CD4-positive, alpha-beta memory T cell (primary cell): ENCODE results near the gene EFL1. TPM values are rescaled to one million over a fixed set of nuclear protein-coding genes. Genes with fewer than 3 reads are reported as not detected.
"Not testable (repeated sequence)": the region's sequence is repeated elsewhere in the genome, so short reads cannot be mapped to it uniquely, and the experiment has no call there.

Experiments used
- CTCF ChIA-PET: fragments of 350-600 bp; sonication (Branson Sonifier 250); formaldehyde crosslinking; loops from one replicate; lab custom pipeline; 2021; ENCODE audit warnings: inconsistent platforms; ENCODE audit not compliant: partially characterized antibody; lab: Charles Lee
- POLR2A ChIA-PET: fragments of 350-600 bp; sonication (Branson Sonifier 250); formaldehyde crosslinking; loops from one replicate; lab custom pipeline; 2021; ENCODE audit not compliant: partially characterized antibody; lab: Charles Lee
- DNase-seq, 5 donors: peaks; one replicate each; pipeline versions ENCODE4 v3.0.0 to v3.0.0-alpha.2; 2020 to 2022; ENCODE audit warnings: mixed read lengths in 1 of 5
- H3K27ac ChIP-seq: one replicate; pipeline ENCODE4 v1.7.0; 2013; ENCODE audit warnings: low read depth, low read length
- H3K27me3 ChIP-seq: 2 replicates; pipeline ENCODE4 v1.7.0; 2013; ENCODE audit warnings: mild to moderate bottlenecking, low read length, moderate library complexity; ENCODE audit not compliant: insufficient read depth
- H3K36me3 ChIP-seq: 2 replicates; pipeline ENCODE4 v1.7.0; 2013; ENCODE audit warnings: mild to moderate bottlenecking, low read length, moderate library complexity; ENCODE audit not compliant: insufficient read depth
- H3K4me1 ChIP-seq: 2 replicates; pipeline ENCODE4 v1.7.0; 2013; ENCODE audit warnings: mild to moderate bottlenecking, low read length, moderate library complexity; ENCODE audit not compliant: insufficient read depth
- H3K4me3 ChIP-seq, 2 donors: one replicate each; pipeline ENCODE4 v1.7.0; 2013; ENCODE audit warnings: low read length in 2 of 2, mild to moderate bottlenecking in 1 of 2
- H3K9me3 ChIP-seq, 2 donors: one replicate each; pipeline ENCODE4 v1.7.0; 2013; ENCODE audit warnings: low read length in 2 of 2, control low read depth in 1 of 2; ENCODE audit not compliant: control insufficient read depth in 1 of 2
- H3K27ac Mint-ChIP-seq, 7 donors: one replicate each; pipeline ENCODE4 v1.8.0; 2020 to 2021; ENCODE audit warnings: mixed read lengths in 7 of 7, mild to moderate bottlenecking in 6 of 7, inconsistent platforms in 3 of 7, moderate library complexity in 3 of 7
- H3K27me3 Mint-ChIP-seq, 2 donors: one replicate each; pipeline ENCODE4 v1.8.0; 2020 to 2021; ENCODE audit warnings: mixed read lengths in 2 of 2
- H3K36me3 Mint-ChIP-seq, 2 donors: one replicate each; pipeline ENCODE4 v1.8.0; 2020 to 2021; ENCODE audit warnings: mixed read lengths in 2 of 2, inconsistent platforms in 1 of 2, mild to moderate bottlenecking in 1 of 2
- H3K4me1 Mint-ChIP-seq, 4 donors: one replicate each; pipeline ENCODE4 v1.8.0; 2020 to 2021; ENCODE audit warnings: mixed read lengths in 4 of 4, mild to moderate bottlenecking in 1 of 4
- H3K4me3 Mint-ChIP-seq, 8 donors: one replicate each; pipeline ENCODE4 v1.8.0; 2020 to 2021; ENCODE audit warnings: mixed read lengths in 8 of 8, mild to moderate bottlenecking in 7 of 8, moderate library complexity in 6 of 8, inconsistent platforms in 3 of 8
- H3K9me3 Mint-ChIP-seq, 8 donors: one replicate each; pipeline ENCODE4 v1.8.0; 2020 to 2021; ENCODE audit warnings: mixed read lengths in 8 of 8, mild to moderate bottlenecking in 5 of 8, inconsistent platforms in 3 of 8, moderate library complexity in 1 of 8
- intact Hi-C: fragments of 100-400 bp; cut with micrococcal nuclease; formaldehyde crosslinking; loops from one replicate; pipeline ENCODE4 v1.15.1; 2023
- polyA plus RNA-seq, 2 donors: library from polyadenylated mRNA; unstranded; fragments of 300-500 nt; fragmentation: Illumina TruSeq; gene quantifications; one replicate each; pipeline ENCODE4 v1.2.3, GENCODE V29; 2021
- total RNA-seq, 2 experiments: library from RNA; stranded (reverse); gene quantifications; one replicate each; pipeline ENCODE4 v1.2.3, GENCODE V29; 2021

Gene EFL1
- total and polyA plus RNA-seq, 4 experiments from 2014 or later, result 9.3 to 23.8 (median 21.5) TPM

GRCh38 chr15:82303956-82304777 lies 41.6 kb upstream of the EFL1 start:
- ChIA-PET POLR2A (no interaction called here), CTCF (no interaction called here)
- H3K4me3 Mint-ChIP-seq, result no peak overlapping the region
- Histone ChIP-seq H3K36me3 (no peaks in the 10 kb centered on the region), H3K4me1 (peaks cover 2% of the 10 kb centered on the region), H3K4me3 (no peak overlapping the region), H3K9me3 (no peaks in the 10 kb centered on the region), H3K27me3 (no peaks in the 10 kb centered on the region), H3K27ac (no peak overlapping the region)
- intact Hi-C loops, result no loop called here
- no peaks in the 10 kb centered on the region for H3K36me3 Mint-ChIP-seq
- DNase-seq, result no peak
- no peak overlapping the region for H3K27ac Mint-ChIP-seq
- H3K4me1 Mint-ChIP-seq, result peaks cover 5 to 20% (median 10%) of the 10 kb centered on the region in 4 donors
- no peaks in the 10 kb centered on the region for H3K9me3 Mint-ChIP-seq
- H3K27me3 Mint-ChIP-seq, result no peaks in the 10 kb centered on the region

- H3K27me3 ChIP-seq, result no peaks in the 10 kb centered on the region
- no peak overlapping the region for H3K4me3 ChIP-seq
- ChIA-PET CTCF (no interaction called here), POLR2A (interaction anchor here (1.4 kb wide), 1 partner anchor 15 kb away, joined by 4 read pairs; no protein-coding TSS in a partner anchor)
- Mint-ChIP-seq H3K9me3 (no peaks in the 10 kb centered on the region), H3K27me3 (no peaks in the 10 kb centered on the region), H3K36me3 (no peaks in the 10 kb centered on the region), H3K4me3 (no peak overlapping the region), H3K4me1 (peaks cover 17 to 38% (median 25%) of the 10 kb centered on the region in 4 donors), H3K27ac (peak overlapping the region in 1 of 7 donors; percentile 67)
- no peaks in the 10 kb centered on the region for H3K9me3 ChIP-seq
- H3K4me1 ChIP-seq, result peaks cover 15% of the 10 kb centered on the region
- no peak for DNase-seq
- H3K36me3 ChIP-seq, result no peaks in the 10 kb centered on the region
- intact Hi-C loops, result no loop called here
- H3K27ac ChIP-seq, result no peak overlapping the region
These were observed 38.9 kb upstream of the EFL1 start for GRCh38 chr15:82301296-82302016.

GRCh38 chr15:82300883-82301282 lies 38.3 kb upstream of the EFL1 start:
- Histone ChIP-seq H3K4me1 (peaks cover 15% of the 10 kb centered on the region), H3K9me3 (no peaks in the 10 kb centered on the region), H3K36me3 (no peaks in the 10 kb centered on the region), H3K4me3 (no peak overlapping the region), H3K27ac (no peak overlapping the region), H3K27me3 (no peaks in the 10 kb centered on the region)
- no peaks in the 10 kb centered on the region for H3K9me3 Mint-ChIP-seq
- POLR2A ChIA-PET, result interaction anchor here (1.4 kb wide), 1 partner anchor 14 kb away, joined by 4 read pairs; no protein-coding TSS in a partner anchor
- H3K4me3 Mint-ChIP-seq, result no peak overlapping the region
- peaks cover 17 to 38% (median 25%) of the 10 kb centered on the region in 4 donors for H3K4me1 Mint-ChIP-seq
- CTCF ChIA-PET, result no interaction called here
- H3K27ac Mint-ChIP-seq, result peak overlapping the region in 1 of 7 donors; percentile 10
- H3K27me3 Mint-ChIP-seq, result no peaks in the 10 kb centered on the region
- intact Hi-C loops, result no loop called here
- H3K36me3 Mint-ChIP-seq, result no peaks in the 10 kb centered on the region
- no peak for DNase-seq

- intact Hi-C loops, H3K4me3 ChIP-seq, CTCF ChIA-PET, H3K27me3 ChIP-seq, H3K9me3 Mint-ChIP-seq, H3K27me3 Mint-ChIP-seq, H3K27ac ChIP-seq, DNase-seq, H3K36me3 Mint-ChIP-seq, H3K4me3 Mint-ChIP-seq, H3K36me3 ChIP-seq, H3K9me3 ChIP-seq: not testable (repeated sequence)
- peaks cover 15% of the 10 kb centered on the region for H3K4me1 ChIP-seq
- POLR2A ChIA-PET, result interaction anchor here (1.4 kb wide), 1 partner anchor 13 kb away, joined by 4 read pairs; no protein-coding TSS in a partner anchor
- peak overlapping the region in 2 of 7 donors; percentile 30 to 32 for H3K27ac Mint-ChIP-seq
- peaks cover 17 to 34% (median 24%) of the 10 kb centered on the region in 4 donors for H3K4me1 Mint-ChIP-seq
These were observed 37.8 kb upstream of the EFL1 start for GRCh38 chr15:82300326-82300725.

- H3K9me3 ChIP-seq, DNase-seq, H3K27me3 ChIP-seq, H3K36me3 Mint-ChIP-seq, H3K27me3 Mint-ChIP-seq, H3K9me3 Mint-ChIP-seq, H3K36me3 ChIP-seq, H3K4me3 ChIP-seq, intact Hi-C loops, H3K27ac ChIP-seq, H3K4me3 Mint-ChIP-seq, H3K27ac Mint-ChIP-seq: not testable (repeated sequence)
- ChIA-PET CTCF (interaction anchor here (2.0 kb wide), 1 partner anchor 16 kb away, joined by 5 read pairs; no protein-coding TSS in a partner anchor), POLR2A (interaction anchor here (1.7 to 2.0 kb wide), 2 partner anchors 13 to 37 kb away, joined by 6 to 13 read pairs; partner anchors contain the start of genes EFL1 and SAXO2)
- H3K4me1 Mint-ChIP-seq, result peaks cover 13 to 26% (median 17%) of the 10 kb centered on the region in 4 donors
- peaks cover 15% of the 10 kb centered on the region for H3K4me1 ChIP-seq
These were observed 37.0 kb upstream of the EFL1 start for GRCh38 chr15:82299511-82299914.

- no peak overlapping the region for H3K4me3 ChIP-seq
- H3K9me3 Mint-ChIP-seq, result no peaks in the 10 kb centered on the region
- H3K27me3 Mint-ChIP-seq, result no peaks in the 10 kb centered on the region
These were observed 36.0 kb upstream of the EFL1 start for GRCh38 chr15:82298520-82298919.

More at GRCh38 chr15:82298520-82298919, 36.0 kb upstream of the EFL1 start:
- ChIA-PET CTCF (interaction anchor here (0.8 to 2.0 kb wide), 2 partner anchors 15 to 18 kb away, joined by 3 to 5 read pairs; no protein-coding TSS in a partner anchor), POLR2A (interaction anchor here (0.8 to 2.0 kb wide), 5 partner anchors 10 to 39 kb away, joined by 3 to 13 read pairs (median 3); partner anchors contain the start of genes EFL1 and SAXO2)
- peak; percentile 61 to 74 (median 69) for DNase-seq
- no peaks in the 10 kb centered on the region for H3K27me3 ChIP-seq
- no peaks in the 10 kb centered on the region for H3K36me3 Mint-ChIP-seq
- H3K27ac ChIP-seq, result no peak overlapping the region
- no peaks in the 10 kb centered on the region for H3K36me3 ChIP-seq
- H3K4me1 Mint-ChIP-seq, result peaks cover 13 to 23% (median 17%) of the 10 kb centered on the region in 4 donors
- H3K4me3 Mint-ChIP-seq, result peak overlapping the region in 4 of 8 donors; percentile 25 to 73 (median 58)
- peaks cover 15% of the 10 kb centered on the region for H3K4me1 ChIP-seq
- H3K27ac Mint-ChIP-seq, result peak overlapping the region; percentile 57 to 92 (median 73)
- intact Hi-C loops, result loop anchor here (1.0 kb wide), 2 partner anchors 11 to 36 kb away; partner anchors contain the start of genes EFL1 and SAXO2
- no peaks in the 10 kb centered on the region for H3K9me3 ChIP-seq
